Measurements from ENCODE around the gene DYNC2I2.
"Not testable (repeated sequence)": the region's sequence is repeated elsewhere in the genome, so short reads cannot be mapped to it uniquely, and the experiment has no call there.

DYNC2I2 gene

DNA sequence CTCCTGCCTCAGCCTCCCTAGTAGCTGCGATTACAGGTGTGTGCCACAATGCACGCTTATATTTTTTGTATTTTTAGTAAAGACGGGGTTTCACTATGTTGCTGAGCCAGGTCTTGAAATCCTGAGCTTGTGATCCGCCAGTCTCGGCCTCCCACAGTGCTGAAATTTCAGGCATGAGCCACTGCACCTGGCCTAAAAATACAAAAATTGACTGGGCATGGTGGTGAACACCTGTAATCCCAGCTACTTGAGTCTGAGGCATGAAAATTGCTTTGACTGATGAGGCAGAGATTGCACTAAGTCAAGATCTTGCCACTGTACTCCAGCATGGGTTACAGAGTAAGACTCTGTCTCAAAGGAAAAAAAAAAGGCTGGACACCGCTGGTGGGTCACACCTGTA lies 13.1 kb upstream of the DYNC2I2 start:
- TF ChIP-seq POLR2A (IDR thresholded peaks at IDR 0.05; ENCODE audit: extremely low read depth, insufficient read length): no peak
- TF ChIP-seq, protein P1, sequence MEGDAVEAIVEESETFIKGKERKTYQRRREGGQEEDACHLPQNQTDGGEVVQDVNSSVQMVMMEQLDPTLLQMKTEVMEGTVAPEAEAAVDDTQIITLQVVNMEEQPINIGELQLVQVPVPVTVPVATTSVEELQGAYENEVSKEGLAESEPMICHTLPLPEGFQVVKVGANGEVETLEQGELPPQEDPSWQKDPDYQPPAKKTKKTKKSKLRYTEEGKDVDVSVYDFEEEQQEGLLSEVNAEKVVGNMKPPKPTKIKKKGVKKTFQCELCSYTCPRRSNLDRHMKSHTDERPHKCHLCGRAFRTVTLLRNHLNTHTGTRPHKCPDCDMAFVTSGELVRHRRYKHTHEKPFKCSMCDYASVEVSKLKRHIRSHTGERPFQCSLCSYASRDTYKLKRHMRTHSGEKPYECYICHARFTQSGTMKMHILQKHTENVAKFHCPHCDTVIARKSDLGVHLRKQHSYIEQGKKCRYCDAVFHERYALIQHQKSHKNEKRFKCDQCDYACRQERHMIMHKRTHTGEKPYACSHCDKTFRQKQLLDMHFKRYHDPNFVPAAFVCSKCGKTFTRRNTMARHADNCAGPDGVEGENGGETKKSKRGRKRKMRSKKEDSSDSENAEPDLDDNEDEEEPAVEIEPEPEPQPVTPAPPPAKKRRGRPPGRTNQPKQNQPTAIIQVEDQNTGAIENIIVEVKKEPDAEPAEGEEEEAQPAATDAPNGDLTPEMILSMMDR (IDR thresholded peaks at IDR 0.05; ENCODE audit: low read depth, low read length): no peak
- TF ChIP-seq, protein P2, sequence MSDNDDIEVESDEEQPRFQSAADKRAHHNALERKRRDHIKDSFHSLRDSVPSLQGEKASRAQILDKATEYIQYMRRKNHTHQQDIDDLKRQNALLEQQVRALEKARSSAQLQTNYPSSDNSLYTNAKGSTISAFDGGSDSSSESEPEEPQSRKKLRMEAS (IDR thresholded peaks at IDR 0.05; ENCODE audit: low read depth, low read length): no peak
- TF ChIP-seq MYC (IDR thresholded peaks at IDR 0.05; ENCODE audit: low read depth, low read length): no peak
- no peak for DNase-seq (ENCODE audit: low read depth)
- no peak overlapping the region for H3K4me3 ChIP-seq (ENCODE audit: low read depth, low read length)

DNA sequence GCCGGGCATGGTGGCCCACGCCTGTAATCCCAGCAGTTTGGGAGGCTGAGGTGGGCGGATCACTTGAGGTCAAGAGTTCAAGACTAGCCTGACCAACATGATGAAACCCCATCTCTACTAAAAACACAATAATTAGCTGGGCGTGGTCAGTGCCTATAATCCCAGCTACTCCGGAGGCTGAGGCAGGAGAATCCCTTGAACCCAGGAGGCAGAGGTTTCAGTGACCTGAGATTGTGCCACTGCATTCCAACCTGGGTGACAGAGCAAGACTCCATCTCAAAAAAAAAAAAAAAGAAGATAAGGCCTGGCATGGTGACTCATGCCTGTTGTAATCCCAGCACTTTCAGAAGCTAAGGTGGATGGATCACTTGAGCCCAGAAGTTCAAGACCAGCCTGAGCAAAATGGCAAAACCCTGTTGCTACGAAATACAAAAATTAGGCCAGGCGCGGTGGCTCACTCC lies 9.9 kb upstream of the DYNC2I2 start:
- DNase-seq (ENCODE audit: low read depth): peak; percentile 42
- not testable (repeated sequence) for H3K4me3 ChIP-seq (ENCODE audit: low read depth, low read length)

DNA sequence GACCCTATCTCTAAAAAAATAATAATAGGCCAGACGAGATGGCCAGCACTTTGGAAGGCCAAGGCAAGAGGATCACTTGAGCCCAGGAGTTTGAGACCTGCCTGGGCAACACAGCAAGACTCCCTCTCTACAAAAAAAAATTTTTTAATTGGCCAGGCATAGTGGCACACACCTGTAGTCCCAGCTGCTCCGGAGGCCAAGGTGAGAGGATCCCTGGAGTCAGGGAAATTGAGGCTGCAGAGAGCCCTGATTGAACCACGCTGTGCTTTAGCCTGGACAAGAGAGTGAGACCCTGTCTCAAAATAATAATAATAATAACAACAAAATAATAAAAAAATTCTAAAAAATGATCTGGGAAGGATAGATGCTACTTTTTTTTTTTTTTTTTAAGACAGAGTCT lies 1.1 kb upstream of the DYNC2I2 start:
- DNase-seq (ENCODE audit: low read depth): no peak
- no peak for TF ChIP-seq MYC (IDR thresholded peaks at IDR 0.05; ENCODE audit: low read depth, low read length)
- TF ChIP-seq, protein P2 (IDR thresholded peaks at IDR 0.05; ENCODE audit: low read depth, low read length): no peak
- no peak for TF ChIP-seq POLR2A (IDR thresholded peaks at IDR 0.05; ENCODE audit: extremely low read depth, insufficient read length)
- TF ChIP-seq, protein P1 (IDR thresholded peaks at IDR 0.05; ENCODE audit: low read depth, low read length): no peak
- H3K4me3 ChIP-seq (ENCODE audit: low read depth, low read length): no peak overlapping the region

DNA sequence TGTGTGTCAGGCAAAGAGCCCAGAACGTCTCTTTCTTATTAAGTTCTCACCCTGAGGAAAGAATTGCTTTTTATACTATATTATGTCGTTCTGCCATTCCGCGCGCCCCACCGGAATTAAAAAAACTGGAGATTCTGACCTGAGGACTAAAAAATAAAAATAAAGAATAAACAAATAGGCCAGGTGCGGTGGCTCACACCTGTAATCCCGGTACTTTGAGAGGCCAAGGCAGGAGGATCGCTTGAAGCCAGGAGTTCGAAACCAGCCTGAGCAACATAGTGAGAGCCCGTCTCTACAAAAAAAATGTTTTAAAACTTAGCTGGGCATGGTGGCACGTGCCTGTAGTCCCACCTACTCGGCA lies 677 bp upstream of the DYNC2I2 start:
- TF ChIP-seq, protein P2 (IDR thresholded peaks at IDR 0.05; ENCODE audit: low read depth, low read length): no peak
- no peak for TF ChIP-seq POLR2A (IDR thresholded peaks at IDR 0.05; ENCODE audit: extremely low read depth, insufficient read length)
- no peak for TF ChIP-seq MYC (IDR thresholded peaks at IDR 0.05; ENCODE audit: low read depth, low read length)
- TF ChIP-seq, protein P1 (IDR thresholded peaks at IDR 0.05; ENCODE audit: low read depth, low read length): no peak
- peak overlapping the region; percentile 92 for H3K4me3 ChIP-seq (ENCODE audit: low read depth, low read length)
- DNase-seq (ENCODE audit: low read depth): no peak

DNA sequence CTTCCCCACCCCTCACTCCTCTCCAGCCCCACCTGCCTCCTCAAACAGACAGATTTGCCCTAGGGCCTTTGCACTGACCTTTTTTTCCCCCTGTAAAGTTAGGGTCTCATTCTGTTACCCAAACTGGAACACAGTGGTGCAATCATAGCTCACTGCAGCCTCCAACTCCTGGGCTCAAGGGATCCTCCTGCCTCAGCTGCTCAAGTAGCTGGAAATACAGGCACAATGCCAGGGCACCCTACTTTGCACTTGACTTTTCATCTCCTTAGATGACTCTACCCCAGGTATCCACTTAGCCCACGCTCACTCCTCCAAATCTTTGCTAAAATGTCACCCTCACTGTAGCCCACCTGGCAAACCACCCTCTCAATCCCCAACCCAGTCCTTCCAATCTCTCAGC lies 2.2 kb downstream of the DYNC2I2 start:
- H3K4me3 ChIP-seq (ENCODE audit: low read depth, low read length): no peak overlapping the region
- DNase-seq (ENCODE audit: low read depth): no peak
- TF ChIP-seq, protein P1 (IDR thresholded peaks at IDR 0.05; ENCODE audit: low read depth, low read length): no peak
- TF ChIP-seq, protein P2 (IDR thresholded peaks at IDR 0.05; ENCODE audit: low read depth, low read length): no peak
- TF ChIP-seq MYC (IDR thresholded peaks at IDR 0.05; ENCODE audit: low read depth, low read length) (no peak), POLR2A (IDR thresholded peaks at IDR 0.05; ENCODE audit: extremely low read depth, insufficient read length) (no peak)

DNA sequence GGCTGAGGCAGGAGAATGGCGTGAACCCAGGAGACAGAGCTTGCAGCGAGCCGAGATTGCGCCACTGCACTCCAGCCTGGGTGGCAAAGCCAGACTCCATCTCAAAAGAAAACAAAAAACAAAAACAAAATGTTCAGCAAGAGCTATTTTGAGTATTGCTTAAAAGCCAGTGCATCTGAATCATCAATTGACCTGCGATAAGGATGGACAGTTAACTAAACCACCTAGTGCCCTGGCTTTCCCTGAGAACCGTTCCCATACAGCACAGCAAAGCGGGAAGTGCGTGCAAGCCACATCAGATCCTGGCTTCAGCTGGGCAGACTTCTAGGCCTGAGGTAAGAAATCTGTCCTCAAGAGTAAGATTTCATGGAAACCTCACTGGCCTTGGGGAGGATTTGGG lies 2.7 kb downstream of the DYNC2I2 start:
- no peak for DNase-seq (ENCODE audit: low read depth)
- TF ChIP-seq MYC (IDR thresholded peaks at IDR 0.05; ENCODE audit: low read depth, low read length) (no peak), POLR2A (IDR thresholded peaks at IDR 0.05; ENCODE audit: extremely low read depth, insufficient read length) (no peak)
- TF ChIP-seq, protein P2 (IDR thresholded peaks at IDR 0.05; ENCODE audit: low read depth, low read length): no peak
- TF ChIP-seq, protein P1 (IDR thresholded peaks at IDR 0.05; ENCODE audit: low read depth, low read length): no peak
- H3K4me3 ChIP-seq (ENCODE audit: low read depth, low read length): no peak overlapping the region
